ENCODE measurements around the gene HERPUD1. TPM values are rescaled to one million over a fixed set of nuclear protein-coding genes. Genes with fewer than 3 reads are reported as not detected.

The HERPUD1 gene
- polyA plus RNA-seq, 1 of the 3 experiments (the other 2 are of a cell fraction), result 46.3 TPM

- TF ChIP-seq ZBTB33 (IDR thresholded peaks at IDR 0.05; ENCODE audit: borderline replicate concordance, low read depth) (no peak), SMC3 (IDR thresholded peaks at IDR 0.05; ENCODE audit: low read depth, low read length) (no peak), RXRA (IDR thresholded peaks at IDR 0.05; ENCODE audit: borderline replicate concordance, low read depth) (no peak)
Observed at GRCh38 chr16:56966093-56966475, 34.1 kb downstream of the HERPUD1 start (continued).

GRCh38 chr16:56967733-56968132, 35.8 kb downstream of the HERPUD1 start:
- Histone ChIP-seq H3K9ac (no peak overlapping the region), H3K79me2 (ENCODE audit: insufficient read depth) (no peaks in the 10 kb centered on the region), H4K20me1 (ENCODE audit: insufficient read depth) (no peaks in the 10 kb centered on the region), H3K9me2 (no peaks in the 10 kb centered on the region), H2AFZ (ENCODE audit: low read depth) (no peak overlapping the region), H3K27me3 (ENCODE audit: insufficient read depth) (no peaks in the 10 kb centered on the region), H3K4me1 (ENCODE audit: control insufficient read depth in 1 of 2, insufficient read depth in 2 of 2, low read depth in 1 of 2, low read length in 1 of 2) (peaks cover 0 to 9% of the 10 kb centered on the region in 2 experiments; a peak in 1 of 4 replicates), H3F3A (replicated peaks; ENCODE audit: insufficient read depth) (peaks cover 6% of the 10 kb centered on the region), H3K9me3 (no peaks in the 10 kb centered on the region), H3K36me3 (replicated peaks in 1 of 2; ENCODE audit: control insufficient read depth in 1 of 2, insufficient read depth in 2 of 2, low read length in 1 of 2) (no peaks in the 10 kb centered on the region), H3K4me3 (ENCODE audit: low read depth in 2 of 2, low read length in 1 of 2) (no peak overlapping the region), H3K27ac (ENCODE audit: low read depth in 2 of 2, low read length in 1 of 2) (no peak overlapping the region), H3K4me2 (no peak overlapping the region)
- CTCF ChIA-PET, result no interaction called here
- POLR2A ChIA-PET, result no interaction called here
- no peak for DNase-seq
- 37% methylated on average over 2 of the region's 2 CpGs for WGBS (ENCODE audit: low lambda C conversion rate)
- TF ChIP-seq FOSL2 (IDR thresholded peaks at IDR 0.05; ENCODE audit: borderline replicate concordance, low read depth), result no peak
- TF ChIP-seq YY1 (IDR thresholded peaks at IDR 0.05; ENCODE audit: low read depth), result no peak
- no peak for TF ChIP-seq POLR2AphosphoS5 (IDR thresholded peaks at IDR 0.05; ENCODE audit: low read depth, low read length)
- no peak for TF ChIP-seq FOXJ3 (CRISPR knock-in tag; IDR thresholded peaks at IDR 0.05)
- TF ChIP-seq RXRA (IDR thresholded peaks at IDR 0.05; ENCODE audit: borderline replicate concordance, low read depth), result no peak
- TF ChIP-seq SMC3 (IDR thresholded peaks at IDR 0.05; ENCODE audit: low read depth, low read length), result no peak
- no peak for TF ChIP-seq MXI1 (IDR thresholded peaks at IDR 0.05; ENCODE audit: low read depth, low read length)
- TF ChIP-seq RFX5 (IDR thresholded peaks at IDR 0.05; ENCODE audit: low read length), result no peak
- no peak for TF ChIP-seq SIN3A (IDR thresholded peaks at IDR 0.05; ENCODE audit: borderline replicate concordance, low read depth, low read length)
- TF ChIP-seq TAF1 (IDR thresholded peaks at IDR 0.05; ENCODE audit: borderline replicate concordance, low read depth, low read length), result no peak
- no peak for TF ChIP-seq TEAD4 (IDR thresholded peaks at IDR 0.05; ENCODE audit: borderline replicate concordance, insufficient read depth)
- no peak for TF ChIP-seq FOXM1 (IDR thresholded peaks at IDR 0.05; ENCODE audit: low read depth)
- TF ChIP-seq MEF2A (IDR thresholded peaks at IDR 0.05; ENCODE audit: borderline replicate concordance, low read depth), result no peak
- TF ChIP-seq PBX3 (IDR thresholded peaks at IDR 0.05), result no peak
- no peak for TF ChIP-seq RAD21 (IDR thresholded peaks at IDR 0.05; ENCODE audit: low read length)
- no peak for TF ChIP-seq CTCF (IDR thresholded peaks at IDR 0.05)
- no peak for TF ChIP-seq REST (IDR thresholded peaks at IDR 0.05; ENCODE audit: low read depth, low read length)

Measured in SK-N-SH (cell line).